HG03097 (cell line): Measurements from ENCODE around the gene MUC6.
"Not testable (repeated sequence)": the region's sequence is repeated elsewhere in the genome, so short reads cannot be mapped to it uniquely, and the experiment has no call there.

Source experiments
- ATAC-seq: cut with Tn5 transposase; IDR thresholded peaks from one replicate; pipeline ENCODE4 v1.9.1; 2021; ENCODE audit not compliant: unreplicated experiment, low FRiP score

MUC6 gene

GRCh38 chr11:991034-991433, 45.5 kb downstream of the MUC6 start:
- ATAC-seq: no peak

GRCh38 chr11:990101-990500, 46.4 kb downstream of the MUC6 start:
- ATAC-seq: no peak

GRCh38 chr11:987671-988070, 48.8 kb downstream of the MUC6 start:
- no peak for ATAC-seq

GRCh38 chr11:986952-987305, 49.6 kb downstream of the MUC6 start:
- no peak for ATAC-seq

DNA sequence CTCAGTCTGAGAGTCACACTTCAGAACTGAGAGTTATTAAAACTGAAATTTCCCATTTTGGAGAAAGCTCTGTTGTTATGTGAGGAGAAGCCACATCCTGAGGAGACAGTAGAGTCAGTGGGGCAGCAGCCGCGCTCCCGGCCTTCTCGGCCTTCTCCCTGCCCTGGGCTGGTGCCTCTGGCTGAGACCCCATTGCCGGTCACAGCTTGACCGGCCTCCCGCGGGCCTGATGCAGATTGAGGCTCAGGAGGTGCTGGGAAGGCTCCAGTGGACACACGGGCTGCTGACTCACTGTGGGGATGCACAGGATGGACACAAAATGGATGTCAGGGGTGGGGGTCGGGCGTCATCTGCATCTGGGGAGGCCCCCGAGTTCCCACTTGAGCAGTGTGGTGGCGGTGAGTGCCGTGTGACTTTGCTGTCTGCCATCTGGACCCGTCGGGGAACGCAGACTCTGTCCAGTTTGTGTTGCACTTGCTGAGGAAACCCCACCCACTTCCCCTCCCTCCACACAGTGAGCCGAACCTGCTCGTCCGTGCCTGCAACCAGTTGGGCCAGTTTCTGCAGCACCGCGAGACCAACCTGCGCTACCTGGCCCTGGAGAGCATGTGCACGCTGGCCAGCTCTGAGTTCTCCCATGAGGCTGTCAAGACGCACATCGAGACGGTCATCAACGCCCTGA, 50.1 kb downstream of the MUC6 start:
- no peak for ATAC-seq

DNA sequence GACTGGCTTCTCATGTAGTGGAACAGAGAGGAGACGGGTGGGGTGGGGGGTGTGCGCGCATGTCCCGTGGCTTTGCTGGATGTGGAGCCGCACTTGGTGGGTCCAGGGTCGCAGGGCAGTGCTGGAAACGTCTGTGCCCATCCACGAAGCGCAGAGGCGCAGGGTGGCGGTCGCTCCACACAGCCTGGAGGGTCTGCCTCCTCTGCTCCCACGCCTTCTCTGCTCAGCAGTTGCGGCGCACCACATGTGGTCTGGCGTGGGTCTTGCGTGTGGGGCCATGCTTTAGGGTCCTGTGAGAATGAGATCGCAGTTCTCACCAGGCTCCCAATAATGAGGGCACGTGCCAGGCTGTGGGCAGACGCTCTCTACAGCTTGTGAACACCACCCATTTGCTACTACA, 50.7 kb downstream of the MUC6 start:
- no peak for ATAC-seq

DNA sequence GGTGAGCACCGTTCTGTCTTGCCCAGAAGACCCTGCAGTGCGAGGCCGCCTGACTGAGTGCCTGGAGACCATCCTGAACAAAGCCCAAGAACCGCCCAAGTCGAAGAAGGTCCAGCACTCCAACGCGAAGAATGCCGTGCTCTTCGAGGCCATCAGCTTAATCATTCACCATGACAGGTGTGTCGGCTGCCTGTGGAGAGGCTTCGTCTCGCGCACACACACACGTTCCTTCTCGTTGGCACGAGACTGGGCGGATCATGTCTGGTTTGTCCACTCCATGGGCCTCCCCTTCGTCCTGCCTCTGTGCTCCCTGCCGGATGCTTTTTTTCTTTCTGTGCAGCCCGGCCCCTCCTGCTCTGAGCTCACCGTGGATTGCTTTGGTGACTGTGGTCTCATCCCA, 51.1 kb downstream of the MUC6 start:
- ATAC-seq: no peak

- ATAC-seq: no peak
Measured at GRCh38 chr11:984546-984945, 52.0 kb downstream of the MUC6 start.

DNA sequence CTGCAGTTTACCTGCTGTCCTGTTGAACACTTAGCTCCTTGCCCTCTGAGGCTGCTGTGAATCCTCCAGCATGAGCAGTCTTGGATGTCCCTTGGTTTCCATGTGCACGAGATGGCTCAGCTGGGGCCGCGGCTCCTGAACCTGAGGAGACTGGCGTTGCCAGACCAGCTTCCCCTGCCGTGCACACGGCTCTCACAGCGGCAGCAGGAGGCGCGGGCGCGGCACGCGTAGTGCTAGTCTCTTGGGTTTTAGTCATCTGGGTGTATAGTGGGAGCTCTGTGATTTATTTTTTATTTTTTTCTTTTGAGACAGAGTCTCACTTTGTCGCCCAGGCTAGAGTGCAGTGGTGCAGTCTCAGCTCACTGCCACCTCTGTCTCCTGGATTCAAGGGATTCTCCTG, 54.8 kb downstream of the MUC6 start:
- ATAC-seq: no peak

GRCh38 chr11:980438-981357, 55.8 kb downstream of the MUC6 start:
- no peak for ATAC-seq

GRCh38 chr11:978781-979180, 57.7 kb downstream of the MUC6 start:
- ATAC-seq: no peak

- no peak for ATAC-seq
Measured at GRCh38 chr11:977830-978720, 58.4 kb downstream of the MUC6 start.

GRCh38 chr11:976431-977160, 59.9 kb downstream of the MUC6 start:
- ATAC-seq: no peak

DNA sequence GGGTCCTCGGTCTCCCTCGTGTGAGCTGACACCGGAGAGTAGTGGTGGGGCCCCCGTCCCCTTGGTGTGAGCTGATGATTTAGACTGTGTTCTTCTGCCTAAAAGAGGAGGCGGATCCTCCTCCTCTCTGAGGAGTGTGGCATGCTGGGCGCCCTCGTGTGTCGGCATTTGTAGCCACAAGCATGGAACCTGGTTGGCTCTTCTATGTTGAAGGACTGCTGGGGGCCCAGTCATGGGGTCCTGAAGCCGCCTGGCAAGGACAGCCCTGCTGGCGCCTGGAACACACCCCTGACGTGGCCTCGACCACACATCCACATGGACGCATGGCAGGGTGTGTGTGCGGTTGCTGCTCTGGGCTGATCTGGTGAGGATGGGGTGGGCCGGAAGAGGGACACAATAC, 60.7 kb downstream of the MUC6 start:
- ATAC-seq: no peak

GRCh38 chr11:975376-975775, 61.1 kb downstream of the MUC6 start:
- ATAC-seq: not testable (repeated sequence)

GRCh38 chr11:973237-973636, 63.3 kb downstream of the MUC6 start:
- no peak for ATAC-seq

DNA sequence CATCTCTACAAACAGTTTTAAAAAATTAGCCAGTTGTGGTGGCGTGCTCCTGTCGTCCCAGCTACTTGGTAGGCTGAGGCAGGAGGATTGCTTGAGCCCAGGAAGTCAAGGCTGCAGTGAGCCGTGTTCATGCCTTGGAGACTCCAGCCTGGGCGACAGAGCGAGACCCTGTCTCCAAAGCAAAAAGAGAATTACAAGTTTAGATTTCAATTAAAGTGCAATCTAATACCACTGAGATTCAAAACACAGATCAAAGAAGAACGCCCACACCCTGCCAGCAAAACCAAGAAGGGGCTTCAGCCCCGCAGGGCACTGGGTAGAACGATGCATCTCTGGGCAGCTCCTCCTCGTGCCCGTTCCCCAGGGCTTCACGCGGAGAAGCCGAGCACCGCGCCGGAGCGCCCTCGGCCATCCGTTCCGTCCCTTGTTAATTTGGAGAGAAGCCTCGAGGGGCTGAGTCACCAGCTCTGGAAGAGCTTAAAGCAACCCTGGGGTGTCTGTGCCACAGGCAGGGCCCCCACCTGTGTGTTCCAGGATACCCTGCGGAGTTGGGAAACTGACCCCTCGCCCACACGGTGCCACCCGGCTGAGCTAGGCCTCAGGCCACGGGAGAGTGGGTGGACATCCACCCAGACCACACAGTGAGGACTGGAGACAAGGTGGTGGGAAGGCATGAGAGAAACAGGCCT, 63.9 kb downstream of the MUC6 start:
- ATAC-seq: no peak

GRCh38 chr11:971731-972365, 64.7 kb downstream of the MUC6 start:
- ATAC-seq: no peak

DNA sequence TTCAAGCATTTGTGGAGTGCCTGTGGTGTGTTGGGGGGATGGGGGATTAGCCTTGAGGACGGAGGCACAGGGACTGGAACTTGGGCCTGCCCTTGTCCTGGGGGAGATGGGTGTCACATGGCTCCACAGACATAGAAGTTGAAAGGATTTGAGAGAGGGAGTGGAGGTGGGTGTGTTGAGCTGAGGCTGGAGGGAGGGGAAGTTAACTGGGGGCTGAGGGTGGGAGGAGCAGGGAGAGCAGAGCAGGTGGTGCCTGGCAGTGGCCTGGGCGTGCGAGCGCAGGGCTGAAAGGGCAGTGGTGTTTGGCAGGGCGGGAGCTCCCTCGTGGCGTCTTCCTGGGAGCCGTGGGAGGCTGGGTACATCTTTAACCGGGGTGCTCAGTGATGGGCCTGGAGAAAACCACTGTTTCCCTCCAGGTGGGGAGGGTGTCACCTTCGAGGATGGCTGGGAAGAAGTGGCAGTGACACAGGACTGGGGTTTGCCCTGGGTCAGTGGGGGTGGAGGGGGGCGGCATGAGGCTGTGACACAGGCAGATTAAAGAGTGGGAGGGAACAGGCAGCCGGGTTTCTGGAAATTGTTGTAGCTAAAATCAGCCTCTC, 65.3 kb downstream of the MUC6 start:
- no peak for ATAC-seq
